SK-N-SH (cell line): ENCODE data around the gene COL23A1.

Experiments used
- CTCF ChIP-seq: fragments of 200-600 bp; sonication (generic); IDR thresholded peaks from 2 replicates; pipeline ENCODE4 v1.6.1; 2017; ENCODE audit warnings: antibody characterized with exemption, mild to moderate bottlenecking, moderate library complexity
- EP300 ChIP-seq, 2 experiments: IDR thresholded peaks; 2 replicates each; pipeline versions ENCODE4 v1.4.0 to v1.6.1; 2012; ENCODE audit warnings: borderline replicate concordance in 1 of 2, low read depth in 1 of 2, low read length in 1 of 2
- EZH2phosphoT487 ChIP-seq: fragments of 200-600 bp; sonication (generic); IDR thresholded peaks from 2 replicates; pipeline ENCODE4 v1.6.1; 2017; ENCODE audit warnings: low read depth, mixed run types, mild to moderate bottlenecking, antibody characterized with exemption, moderate library complexity, borderline replicate concordance
- FOSL2 ChIP-seq: IDR thresholded peaks from 2 replicates; pipeline ENCODE4 v1.4.0; 2012; ENCODE audit warnings: low read depth, mild to moderate bottlenecking, moderate library complexity, borderline replicate concordance
- GATA2 ChIP-seq: sonication (generic); formaldehyde crosslinking; IDR thresholded peaks from 2 replicates; pipeline ENCODE4 v1.5.0; 2020; ENCODE audit warnings: mild to moderate bottlenecking, missing genetic modification reagents
- NFIC ChIP-seq: IDR thresholded peaks from 2 replicates; pipeline ENCODE4 v1.4.0; 2012; ENCODE audit warnings: borderline replicate concordance
- POLR2AphosphoS5 ChIP-seq: IDR thresholded peaks from 2 replicates; pipeline ENCODE4 v1.6.1; 2012; ENCODE audit warnings: low read depth, low read length
- RCOR1 ChIP-seq: fragments of 150-350 bp; IDR thresholded peaks from 2 replicates; pipeline ENCODE4 v1.6.1; 2017; ENCODE audit warnings: antibody characterized with exemption, low read length
- RFX5 ChIP-seq: IDR thresholded peaks from 2 replicates; pipeline ENCODE4 v1.6.1; 2012; ENCODE audit warnings: mild to moderate bottlenecking, improper control_type of control experiment, low read length
- TCF12 ChIP-seq: IDR thresholded peaks from 2 replicates; pipeline ENCODE4 v1.4.0; 2012
- USF2 ChIP-seq: fragments of 150-350 bp; IDR thresholded peaks from 2 replicates; pipeline ENCODE4 v1.6.1; 2017; ENCODE audit warnings: antibody characterized with exemption, low read length, low read depth, borderline replicate concordance
- YY1 ChIP-seq: IDR thresholded peaks from 2 replicates; pipeline ENCODE4 v1.4.0; 2012; ENCODE audit warnings: low read depth, mild to moderate bottlenecking
- ZBTB33 ChIP-seq: IDR thresholded peaks from 2 replicates; pipeline ENCODE4 v1.4.0; 2012; ENCODE audit warnings: low read depth, borderline replicate concordance

GRCh38 chr5:178511172-178511571 lies 79.0 kb downstream of the COL23A1 start:
- TF ChIP-seq EZH2phosphoT487 = no peak
- no peak for TF ChIP-seq RCOR1
- TF ChIP-seq CTCF = no peak
- no peak for TF ChIP-seq YY1
- no peak for TF ChIP-seq TCF12
- no peak for TF ChIP-seq NFIC
- no peak for TF ChIP-seq USF2
- TF ChIP-seq EP300 (IDR thresholded peaks at IDR 0.05; ENCODE audit: borderline replicate concordance in 1 of 2, low read depth in 1 of 2, low read length in 1 of 2) = no peak
- no peak for TF ChIP-seq GATA2 (CRISPR knock-in tag)
- TF ChIP-seq FOSL2 = no peak
- no peak for TF ChIP-seq ZBTB33
- no peak for TF ChIP-seq POLR2AphosphoS5
- no peak for TF ChIP-seq RFX5
